ENCODE measurements around the gene CEMIP.

Gene CEMIP

DNA sequence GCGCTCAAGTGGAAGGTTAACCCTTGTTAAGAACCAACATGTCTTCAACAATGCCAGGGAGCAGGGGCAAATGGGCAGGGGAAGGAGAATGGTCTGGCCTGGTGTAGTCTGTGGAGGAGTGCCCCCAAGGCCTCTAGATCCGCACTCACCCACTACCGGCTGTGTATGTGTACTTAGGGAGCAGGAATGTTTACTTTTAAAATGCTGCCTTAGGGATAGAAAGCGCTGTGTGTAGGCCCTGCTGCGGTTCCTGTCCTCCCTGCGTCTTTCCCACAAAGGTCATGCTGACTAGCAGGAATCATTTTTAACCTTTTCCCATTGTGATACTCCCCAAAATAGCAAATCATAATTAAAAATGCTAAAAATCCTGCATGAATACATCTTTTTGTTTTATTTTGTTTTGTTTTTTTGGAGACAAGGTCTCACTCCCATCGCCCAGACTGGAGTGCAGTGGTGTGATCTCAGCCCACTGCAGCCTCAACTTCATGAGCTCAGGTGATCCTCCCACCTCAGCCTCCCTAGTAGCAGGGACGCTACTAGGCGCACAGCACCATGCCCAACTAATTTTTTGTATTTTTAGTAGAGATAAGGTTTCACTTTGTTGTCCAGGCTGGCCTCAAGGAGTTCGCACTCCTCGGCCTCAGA, 35.9 kb upstream of the CEMIP start:
- H3K27me3 ChIP-seq (ENCODE audit: control insufficient read depth in 1 of 2, insufficient read depth in 2 of 2, low read length in 2 of 2), result no peaks in the 10 kb centered on the region
- H3K4me1 ChIP-seq (ENCODE audit: control insufficient read depth in 1 of 2, insufficient read depth in 2 of 2, low read length in 2 of 2), result no peaks in the 10 kb centered on the region
- no peaks in the 10 kb centered on the region for H3K9me3 ChIP-seq (ENCODE audit: control insufficient read depth in 1 of 2, low read length in 2 of 2)
- no peak overlapping the region for H3K27ac ChIP-seq (ENCODE audit: low read depth, low read length)
- H3K4me3 ChIP-seq (ENCODE audit: low read depth in 1 of 2, low read length in 2 of 2), result no peak overlapping the region
- H3K9ac ChIP-seq (ENCODE audit: low read depth in 1 of 2, low read length in 2 of 2), result no peak overlapping the region
- H3K36me3 ChIP-seq (ENCODE audit: control insufficient read depth in 1 of 2, insufficient read depth in 2 of 2, low read length in 2 of 2), result peaks cover 0 to 5% of the 10 kb centered on the region in 2 donors

DNA sequence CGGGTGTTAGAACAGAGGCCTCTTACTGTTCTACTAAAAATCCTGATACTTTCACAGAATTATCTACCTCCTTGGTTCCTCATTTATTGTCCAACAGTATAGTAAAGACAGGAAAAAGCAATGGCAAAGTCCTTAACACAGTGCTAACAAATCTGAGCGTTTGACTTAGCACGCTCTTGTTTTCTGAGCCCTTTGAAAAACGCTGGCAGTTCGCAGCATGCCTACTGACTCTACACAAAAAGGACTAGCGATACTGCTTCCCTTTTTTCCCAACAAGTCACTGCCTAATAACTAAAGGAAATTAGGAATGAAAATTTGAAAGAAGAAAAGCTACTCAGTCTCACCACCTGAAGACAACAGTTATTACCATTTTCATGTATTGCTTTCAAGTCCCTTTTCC, 34.8 kb upstream of the CEMIP start:
- Histone ChIP-seq H3K27ac (ENCODE audit: low read depth, low read length) (no peak overlapping the region), H3K27me3 (ENCODE audit: control insufficient read depth in 1 of 2, insufficient read depth in 2 of 2, low read length in 2 of 2) (no peaks in the 10 kb centered on the region), H3K9ac (ENCODE audit: low read depth in 1 of 2, low read length in 2 of 2) (no peak overlapping the region), H3K4me3 (ENCODE audit: low read depth in 1 of 2, low read length in 2 of 2) (no peak overlapping the region), H3K9me3 (ENCODE audit: control insufficient read depth in 1 of 2, low read length in 2 of 2) (no peaks in the 10 kb centered on the region), H3K36me3 (ENCODE audit: control insufficient read depth in 1 of 2, insufficient read depth in 2 of 2, low read length in 2 of 2) (peaks cover 2 to 5% of the 10 kb centered on the region in 2 donors), H3K4me1 (ENCODE audit: control insufficient read depth in 1 of 2, insufficient read depth in 2 of 2, low read length in 2 of 2) (no peaks in the 10 kb centered on the region)

GRCh38 chr15:80744826-80745225, 34.3 kb upstream of the CEMIP start:
- no peaks in the 10 kb centered on the region for H3K4me1 ChIP-seq (ENCODE audit: control insufficient read depth in 1 of 2, insufficient read depth in 2 of 2, low read length in 2 of 2)
- no peak overlapping the region for H3K9ac ChIP-seq (ENCODE audit: low read depth in 1 of 2, low read length in 2 of 2)
- no peak overlapping the region for H3K4me3 ChIP-seq (ENCODE audit: low read depth in 1 of 2, low read length in 2 of 2)
- H3K27me3 ChIP-seq (ENCODE audit: control insufficient read depth in 1 of 2, insufficient read depth in 2 of 2, low read length in 2 of 2), result no peaks in the 10 kb centered on the region
- H3K27ac ChIP-seq (ENCODE audit: low read depth, low read length), result no peak overlapping the region
- H3K9me3 ChIP-seq (ENCODE audit: control insufficient read depth in 1 of 2, low read length in 2 of 2), result no peaks in the 10 kb centered on the region
- H3K36me3 ChIP-seq (ENCODE audit: control insufficient read depth in 1 of 2, insufficient read depth in 2 of 2, low read length in 2 of 2), result peaks cover 5 to 6% of the 10 kb centered on the region in 2 donors

- Histone ChIP-seq H3K27ac (ENCODE audit: low read depth, low read length) (no peak overlapping the region), H3K4me1 (ENCODE audit: control insufficient read depth in 1 of 2, insufficient read depth in 2 of 2, low read length in 2 of 2) (no peaks in the 10 kb centered on the region), H3K27me3 (ENCODE audit: control insufficient read depth in 1 of 2, insufficient read depth in 2 of 2, low read length in 2 of 2) (no peaks in the 10 kb centered on the region), H3K9me3 (ENCODE audit: control insufficient read depth in 1 of 2, low read length in 2 of 2) (no peaks in the 10 kb centered on the region), H3K4me3 (ENCODE audit: low read depth in 1 of 2, low read length in 2 of 2) (no peak overlapping the region), H3K36me3 (ENCODE audit: control insufficient read depth in 1 of 2, insufficient read depth in 2 of 2, low read length in 2 of 2) (peaks cover 7 to 12% of the 10 kb centered on the region in 2 donors), H3K9ac (ENCODE audit: low read depth in 1 of 2, low read length in 2 of 2) (no peak overlapping the region)
Measured at GRCh38 chr15:80745888-80746287, 33.3 kb upstream of the CEMIP start.

DNA sequence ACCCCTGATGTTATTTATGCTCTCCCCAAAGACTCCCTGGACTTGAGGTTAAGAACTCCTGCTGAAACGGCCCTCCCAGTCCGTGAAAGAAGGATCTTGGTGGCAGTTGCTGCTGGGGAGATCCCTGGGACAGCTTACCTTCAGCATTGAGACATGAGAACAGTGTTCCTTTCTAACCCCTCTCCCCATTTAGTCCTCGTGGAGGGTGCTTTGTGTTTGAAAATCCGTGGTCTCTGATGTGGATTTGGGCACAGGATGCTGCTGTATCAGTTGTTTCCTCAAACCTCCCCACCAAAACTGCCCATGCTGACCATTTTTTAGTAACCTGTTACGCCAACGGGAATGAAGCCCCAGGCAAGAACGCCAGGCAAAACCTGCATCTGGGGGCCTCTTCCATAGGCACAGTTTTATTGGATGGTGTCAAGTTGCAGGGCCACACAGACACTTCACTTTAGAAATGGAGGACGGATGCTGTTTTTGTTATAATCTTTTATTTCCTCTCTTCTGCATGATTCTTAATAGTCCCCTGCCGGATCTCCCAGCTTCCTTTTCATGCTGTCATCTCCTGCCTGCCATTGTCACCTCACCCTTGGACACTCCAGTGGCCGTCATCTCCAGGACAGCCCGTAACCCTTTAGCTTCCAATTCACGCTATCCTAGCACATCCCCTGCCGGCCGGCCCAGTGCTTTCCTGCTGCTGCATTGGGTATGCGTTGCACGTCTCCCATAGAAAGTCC, 31.7 kb upstream of the CEMIP start:
- no peaks in the 10 kb centered on the region for H3K4me1 ChIP-seq (ENCODE audit: control insufficient read depth in 1 of 2, insufficient read depth in 2 of 2, low read length in 2 of 2)
- H3K27ac ChIP-seq (ENCODE audit: low read depth, low read length), result no peak overlapping the region
- no peak overlapping the region for H3K9ac ChIP-seq (ENCODE audit: low read depth in 1 of 2, low read length in 2 of 2)
- H3K27me3 ChIP-seq (ENCODE audit: control insufficient read depth in 1 of 2, insufficient read depth in 2 of 2, low read length in 2 of 2), result no peaks in the 10 kb centered on the region
- H3K4me3 ChIP-seq (ENCODE audit: low read depth in 1 of 2, low read length in 2 of 2), result no peak overlapping the region
- no peaks in the 10 kb centered on the region for H3K9me3 ChIP-seq (ENCODE audit: control insufficient read depth in 1 of 2, low read length in 2 of 2)
- H3K36me3 ChIP-seq (ENCODE audit: control insufficient read depth in 1 of 2, insufficient read depth in 2 of 2, low read length in 2 of 2), result peaks cover 7 to 16% of the 10 kb centered on the region in 2 donors

GRCh38 chr15:80749589-80749988, 29.6 kb upstream of the CEMIP start:
- H3K9me3 ChIP-seq (ENCODE audit: control insufficient read depth in 1 of 2, low read length in 2 of 2), result no peaks in the 10 kb centered on the region
- H3K4me3 ChIP-seq (ENCODE audit: low read depth in 1 of 2, low read length in 2 of 2), result no peak overlapping the region
- H3K9ac ChIP-seq (ENCODE audit: low read depth in 1 of 2, low read length in 2 of 2), result no peak overlapping the region
- no peak overlapping the region for H3K27ac ChIP-seq (ENCODE audit: low read depth, low read length)
- H3K4me1 ChIP-seq (ENCODE audit: control insufficient read depth in 1 of 2, insufficient read depth in 2 of 2, low read length in 2 of 2), result no peaks in the 10 kb centered on the region
- no peaks in the 10 kb centered on the region for H3K27me3 ChIP-seq (ENCODE audit: control insufficient read depth in 1 of 2, insufficient read depth in 2 of 2, low read length in 2 of 2)
- peaks cover 14 to 26% of the 10 kb centered on the region in 2 donors for H3K36me3 ChIP-seq (ENCODE audit: control insufficient read depth in 1 of 2, insufficient read depth in 2 of 2, low read length in 2 of 2)

DNA sequence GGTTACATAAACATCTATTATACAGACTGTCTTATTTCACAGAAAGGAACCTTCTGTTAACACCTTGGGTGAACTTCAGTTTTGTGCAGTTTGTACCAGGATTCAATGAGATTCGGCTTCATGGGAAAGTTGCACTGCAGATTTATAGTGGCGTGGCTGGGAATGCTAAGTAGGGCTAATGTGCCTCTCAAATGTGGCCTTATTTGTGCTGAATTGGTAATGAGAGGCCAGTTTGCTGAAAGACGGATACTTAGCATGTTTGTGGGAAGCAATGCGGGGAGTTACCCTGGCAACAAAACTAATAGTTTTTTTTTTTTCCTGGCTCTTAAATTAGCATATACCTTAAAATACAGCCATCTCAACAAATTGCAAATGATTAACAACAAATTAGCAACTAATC, 28.6 kb upstream of the CEMIP start:
- no peak overlapping the region for H3K4me3 ChIP-seq (ENCODE audit: low read depth in 1 of 2, low read length in 2 of 2)
- H3K36me3 ChIP-seq (ENCODE audit: control insufficient read depth in 1 of 2, insufficient read depth in 2 of 2, low read length in 2 of 2), result peaks cover 15 to 27% of the 10 kb centered on the region in 2 donors
- no peaks in the 10 kb centered on the region for H3K27me3 ChIP-seq (ENCODE audit: control insufficient read depth in 1 of 2, insufficient read depth in 2 of 2, low read length in 2 of 2)
- H3K9me3 ChIP-seq (ENCODE audit: control insufficient read depth in 1 of 2, low read length in 2 of 2), result no peaks in the 10 kb centered on the region
- H3K4me1 ChIP-seq (ENCODE audit: control insufficient read depth in 1 of 2, insufficient read depth in 2 of 2, low read length in 2 of 2), result no peaks in the 10 kb centered on the region
- H3K27ac ChIP-seq (ENCODE audit: low read depth, low read length), result no peak overlapping the region
- no peak overlapping the region for H3K9ac ChIP-seq (ENCODE audit: low read depth in 1 of 2, low read length in 2 of 2)

DNA sequence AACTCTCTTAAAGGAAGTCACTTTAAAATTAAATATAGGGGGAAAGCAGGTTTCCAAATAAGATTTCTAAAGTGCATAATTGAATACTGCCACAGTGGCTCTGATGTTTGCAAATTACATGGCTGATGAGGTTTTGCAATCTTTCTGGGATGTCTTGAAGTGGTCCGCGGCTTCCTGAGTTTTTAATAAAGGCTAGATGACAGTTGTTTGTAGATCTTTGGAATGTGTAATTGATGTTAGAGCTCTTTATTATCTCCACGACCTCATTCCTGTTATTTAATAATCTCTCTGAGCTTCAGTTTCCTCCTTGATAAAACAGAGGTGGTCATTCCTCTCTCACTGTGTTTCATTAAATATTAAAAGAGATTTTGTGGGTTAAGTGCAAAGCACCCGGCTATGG, 27.0 kb upstream of the CEMIP start:
- Histone ChIP-seq H3K4me1 (ENCODE audit: control insufficient read depth in 1 of 2, insufficient read depth in 2 of 2, low read length in 2 of 2) (no peaks in the 10 kb centered on the region), H3K4me3 (ENCODE audit: low read depth in 1 of 2, low read length in 2 of 2) (no peak overlapping the region), H3K36me3 (ENCODE audit: control insufficient read depth in 1 of 2, insufficient read depth in 2 of 2, low read length in 2 of 2) (peaks cover 15 to 33% of the 10 kb centered on the region in 2 donors), H3K27ac (ENCODE audit: low read depth, low read length) (no peak overlapping the region), H3K9ac (ENCODE audit: low read depth in 1 of 2, low read length in 2 of 2) (no peak overlapping the region), H3K9me3 (ENCODE audit: control insufficient read depth in 1 of 2, low read length in 2 of 2) (no peaks in the 10 kb centered on the region), H3K27me3 (ENCODE audit: control insufficient read depth in 1 of 2, insufficient read depth in 2 of 2, low read length in 2 of 2) (no peaks in the 10 kb centered on the region)

GRCh38 chr15:80753161-80753560, 26.0 kb upstream of the CEMIP start:
- H3K9me3 ChIP-seq (ENCODE audit: control insufficient read depth in 1 of 2, low read length in 2 of 2), result no peaks in the 10 kb centered on the region
- peaks cover 15 to 29% of the 10 kb centered on the region in 2 donors for H3K36me3 ChIP-seq (ENCODE audit: control insufficient read depth in 1 of 2, insufficient read depth in 2 of 2, low read length in 2 of 2)
- no peak overlapping the region for H3K27ac ChIP-seq (ENCODE audit: low read depth, low read length)
- H3K4me3 ChIP-seq (ENCODE audit: low read depth in 1 of 2, low read length in 2 of 2), result no peak overlapping the region
- no peaks in the 10 kb centered on the region for H3K4me1 ChIP-seq (ENCODE audit: control insufficient read depth in 1 of 2, insufficient read depth in 2 of 2, low read length in 2 of 2)
- H3K27me3 ChIP-seq (ENCODE audit: control insufficient read depth in 1 of 2, insufficient read depth in 2 of 2, low read length in 2 of 2), result no peaks in the 10 kb centered on the region
- no peak overlapping the region for H3K9ac ChIP-seq (ENCODE audit: low read depth in 1 of 2, low read length in 2 of 2)

GRCh38 chr15:80754014-80754413, 25.2 kb upstream of the CEMIP start:
- Histone ChIP-seq H3K9ac (ENCODE audit: low read depth in 1 of 2, low read length in 2 of 2) (no peak overlapping the region), H3K27me3 (ENCODE audit: control insufficient read depth in 1 of 2, insufficient read depth in 2 of 2, low read length in 2 of 2) (no peaks in the 10 kb centered on the region), H3K27ac (ENCODE audit: low read depth, low read length) (no peak overlapping the region), H3K9me3 (ENCODE audit: control insufficient read depth in 1 of 2, low read length in 2 of 2) (no peaks in the 10 kb centered on the region), H3K4me3 (ENCODE audit: low read depth in 1 of 2, low read length in 2 of 2) (no peak overlapping the region), H3K36me3 (ENCODE audit: control insufficient read depth in 1 of 2, insufficient read depth in 2 of 2, low read length in 2 of 2) (peaks cover 15 to 28% of the 10 kb centered on the region in 2 donors), H3K4me1 (ENCODE audit: control insufficient read depth in 1 of 2, insufficient read depth in 2 of 2, low read length in 2 of 2) (no peaks in the 10 kb centered on the region)
